Measurements from ENCODE around the gene CNIH2.

CNIH2 gene

GRCh38 chr11:66329165-66329673, 51.2 kb downstream of the CNIH2 start:
- no peak for FAIRE-seq
- DNase-seq (ENCODE audit: low spot score), result no peak

- FAIRE-seq (no peak), DNase-seq (ENCODE audit: low spot score) (no peak)
Measured at GRCh38 chr11:66330931-66331330, 53.0 kb downstream of the CNIH2 start.

- FAIRE-seq (no peak), DNase-seq (ENCODE audit: low spot score) (no peak)
Measured at GRCh38 chr11:66331542-66332370, 53.8 kb downstream of the CNIH2 start.

- no peak for FAIRE-seq
- DNase-seq (ENCODE audit: low spot score), result no peak
Measured at GRCh38 chr11:66332371-66333219, 54.6 kb downstream of the CNIH2 start.

- FAIRE-seq (no peak), DNase-seq (ENCODE audit: low spot score) (no peak)
Measured at GRCh38 chr11:66333220-66333877, 55.4 kb downstream of the CNIH2 start.

Measured in urothelium cell line (cell line).